Nephron progenitor cell (in vitro differentiated cells): ENCODE data around the gene FNDC3B.
A peak's percentile ranks its signal among the peaks of the same experiment; 100 is the strongest.

Experiments used
- DNase-seq: peaks from one replicate; pipeline ENCODE4 v3.0.0; 2021
- H3K27ac Mint-ChIP-seq: 2 replicates; pipeline ENCODE4 v1.8.0; 2021; ENCODE audit warnings: mild to moderate bottlenecking, moderate library complexity, mixed read lengths
- H3K27me3 Mint-ChIP-seq: 2 replicates; pipeline ENCODE4 v1.8.0; 2021; ENCODE audit warnings: mild to moderate bottlenecking, low read depth, mixed read lengths; ENCODE audit not compliant: poor library complexity
- H3K36me3 Mint-ChIP-seq: 2 replicates; pipeline ENCODE4 v1.8.0; 2021; ENCODE audit warnings: low read depth, mixed read lengths
- H3K4me1 Mint-ChIP-seq: 2 replicates; pipeline ENCODE4 v1.8.0; 2021; ENCODE audit warnings: mixed read lengths
- H3K4me3 Mint-ChIP-seq: 2 replicates; pipeline ENCODE4 v1.8.0; 2021; ENCODE audit warnings: mild to moderate bottlenecking, moderate library complexity, mixed read lengths
- H3K9me3 Mint-ChIP-seq: 2 replicates; pipeline ENCODE4 v1.8.0; 2021; ENCODE audit warnings: mild to moderate bottlenecking, moderate library complexity, mixed read lengths
- TF ChIP-seq, protein P1 (sequence below): fragments of 200-600 bp; sonication (generic); IDR thresholded peaks from 2 replicates; pipeline ENCODE4 v1.5.0; 2021; ENCODE audit warnings: antibody characterized with exemption

The FNDC3B gene

GRCh38 chr3:172217877-172218276 lies 178.5 kb downstream of the FNDC3B start:
- H3K27ac Mint-ChIP-seq, result peak overlapping the region; percentile 90
- TF ChIP-seq, protein P1, sequence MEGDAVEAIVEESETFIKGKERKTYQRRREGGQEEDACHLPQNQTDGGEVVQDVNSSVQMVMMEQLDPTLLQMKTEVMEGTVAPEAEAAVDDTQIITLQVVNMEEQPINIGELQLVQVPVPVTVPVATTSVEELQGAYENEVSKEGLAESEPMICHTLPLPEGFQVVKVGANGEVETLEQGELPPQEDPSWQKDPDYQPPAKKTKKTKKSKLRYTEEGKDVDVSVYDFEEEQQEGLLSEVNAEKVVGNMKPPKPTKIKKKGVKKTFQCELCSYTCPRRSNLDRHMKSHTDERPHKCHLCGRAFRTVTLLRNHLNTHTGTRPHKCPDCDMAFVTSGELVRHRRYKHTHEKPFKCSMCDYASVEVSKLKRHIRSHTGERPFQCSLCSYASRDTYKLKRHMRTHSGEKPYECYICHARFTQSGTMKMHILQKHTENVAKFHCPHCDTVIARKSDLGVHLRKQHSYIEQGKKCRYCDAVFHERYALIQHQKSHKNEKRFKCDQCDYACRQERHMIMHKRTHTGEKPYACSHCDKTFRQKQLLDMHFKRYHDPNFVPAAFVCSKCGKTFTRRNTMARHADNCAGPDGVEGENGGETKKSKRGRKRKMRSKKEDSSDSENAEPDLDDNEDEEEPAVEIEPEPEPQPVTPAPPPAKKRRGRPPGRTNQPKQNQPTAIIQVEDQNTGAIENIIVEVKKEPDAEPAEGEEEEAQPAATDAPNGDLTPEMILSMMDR, result no peak
- H3K36me3 Mint-ChIP-seq, result peaks cover 4% of the 10 kb centered on the region
- H3K4me3 Mint-ChIP-seq, result no peak overlapping the region
- H3K4me1 Mint-ChIP-seq, result peaks cover 83% of the 10 kb centered on the region
- no peaks in the 10 kb centered on the region for H3K9me3 Mint-ChIP-seq
- no peaks in the 10 kb centered on the region for H3K27me3 Mint-ChIP-seq
- no peak for DNase-seq

DNA sequence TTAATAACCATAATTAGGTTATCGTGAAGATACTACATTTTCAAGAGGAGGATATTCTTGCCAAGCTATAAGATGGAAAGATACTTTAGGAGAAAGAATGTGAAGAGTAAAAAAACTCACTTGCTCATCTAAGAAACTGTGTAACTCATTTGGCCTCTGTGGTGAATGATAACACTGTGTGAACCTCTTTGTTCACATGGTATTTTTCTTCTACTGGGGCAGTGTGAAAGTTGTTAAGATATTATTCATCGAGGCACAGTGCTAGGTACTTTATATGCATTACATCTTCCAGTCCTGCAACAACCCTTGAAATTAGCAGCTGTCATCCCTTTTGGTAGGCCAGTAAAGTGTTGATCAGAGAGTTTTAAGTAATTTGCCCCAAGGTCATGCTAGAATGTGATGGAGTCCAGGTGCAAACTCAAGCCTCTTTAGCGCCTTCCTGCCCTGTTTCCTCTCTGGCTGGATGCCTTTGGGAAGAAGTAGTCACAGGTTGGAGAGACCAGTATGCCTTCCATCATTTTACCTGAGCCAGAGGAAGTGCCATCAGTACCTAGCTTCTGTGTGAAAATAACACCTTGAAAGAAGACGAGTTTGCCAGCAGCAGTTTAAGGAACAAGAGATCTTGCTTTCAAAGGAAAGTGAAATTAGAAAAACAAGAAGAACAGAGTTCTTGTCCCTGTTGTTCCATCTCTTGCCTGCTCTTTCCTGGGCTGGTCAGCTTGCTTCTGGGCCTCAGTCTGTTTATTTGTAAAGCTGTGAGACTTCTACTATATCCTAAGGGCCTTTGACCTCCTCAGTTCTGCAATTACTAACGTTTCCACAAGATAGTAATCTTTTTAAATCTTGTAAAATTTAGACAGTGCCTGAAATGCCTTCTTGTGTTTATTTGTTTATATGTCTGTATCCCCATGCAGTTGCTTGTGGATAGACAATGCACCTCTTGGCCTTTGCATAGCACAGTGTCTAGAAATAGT lies 179.3 kb downstream of the FNDC3B start:
- TF ChIP-seq, protein P1, result no peak
- Mint-ChIP-seq H3K36me3 (peaks cover 4% of the 10 kb centered on the region), H3K27me3 (no peaks in the 10 kb centered on the region), H3K4me3 (no peak overlapping the region), H3K27ac (peak overlapping the region; percentile 90), H3K9me3 (no peaks in the 10 kb centered on the region), H3K4me1 (peaks cover 83% of the 10 kb centered on the region)
- DNase-seq, result no peak

- Mint-ChIP-seq H3K4me3 (no peak overlapping the region), H3K27ac (peak overlapping the region; percentile 90), H3K36me3 (peaks cover 4% of the 10 kb centered on the region), H3K9me3 (no peaks in the 10 kb centered on the region), H3K4me1 (peaks cover 83% of the 10 kb centered on the region), H3K27me3 (no peaks in the 10 kb centered on the region)
- DNase-seq, result no peak
- TF ChIP-seq, protein P1, result no peak
Observed at GRCh38 chr3:172219750-172220149, 180.4 kb downstream of the FNDC3B start.

DNA sequence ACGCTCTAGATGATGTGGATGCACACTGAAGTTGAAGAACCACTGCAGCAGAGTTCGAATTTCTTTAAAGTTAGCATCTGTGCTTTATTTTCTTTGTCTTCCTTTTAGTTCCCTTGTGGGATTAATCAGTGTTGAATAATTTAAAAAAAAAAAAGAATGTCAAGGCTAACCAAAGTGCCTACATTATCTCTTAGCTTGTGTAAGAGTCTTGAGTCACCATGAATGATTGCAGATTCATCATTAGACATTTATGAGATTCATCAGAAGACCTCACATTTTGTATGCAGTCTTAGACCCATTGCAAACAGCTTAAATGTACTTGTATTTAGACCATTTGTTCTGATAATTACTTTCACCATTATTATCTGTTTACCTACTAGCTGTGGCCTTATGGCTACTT lies 182.2 kb downstream of the FNDC3B start:
- DNase-seq, result no peak
- TF ChIP-seq, protein P1, result no peak
- Mint-ChIP-seq H3K27me3 (no peaks in the 10 kb centered on the region), H3K4me1 (peaks cover 86% of the 10 kb centered on the region), H3K4me3 (no peak overlapping the region), H3K36me3 (peaks cover 7% of the 10 kb centered on the region), H3K27ac (peak overlapping the region; percentile 70), H3K9me3 (no peaks in the 10 kb centered on the region)

GRCh38 chr3:172222478-172223071 lies 183.2 kb downstream of the FNDC3B start:
- H3K27ac Mint-ChIP-seq, result peak overlapping the region; percentile 70
- H3K4me1 Mint-ChIP-seq, result peaks cover 85% of the 10 kb centered on the region
- peaks cover 16% of the 10 kb centered on the region for H3K36me3 Mint-ChIP-seq
- TF ChIP-seq, protein P1, result no peak
- DNase-seq, result no peak
- peak overlapping the region; percentile 35 for H3K4me3 Mint-ChIP-seq
- H3K27me3 Mint-ChIP-seq, result no peaks in the 10 kb centered on the region
- no peaks in the 10 kb centered on the region for H3K9me3 Mint-ChIP-seq
